Stimulated activated naive CD4-positive, alpha-beta T cell treated with Interleukin-2 at 50 U/mL for 16 hours (primary cell): ENCODE data around the gene FMN1.

Experiments
- DNase-seq: peaks from one replicate; lab custom pipeline; 2025; lab: John Stamatoyannopoulos, UW

The FMN1 gene

DNA sequence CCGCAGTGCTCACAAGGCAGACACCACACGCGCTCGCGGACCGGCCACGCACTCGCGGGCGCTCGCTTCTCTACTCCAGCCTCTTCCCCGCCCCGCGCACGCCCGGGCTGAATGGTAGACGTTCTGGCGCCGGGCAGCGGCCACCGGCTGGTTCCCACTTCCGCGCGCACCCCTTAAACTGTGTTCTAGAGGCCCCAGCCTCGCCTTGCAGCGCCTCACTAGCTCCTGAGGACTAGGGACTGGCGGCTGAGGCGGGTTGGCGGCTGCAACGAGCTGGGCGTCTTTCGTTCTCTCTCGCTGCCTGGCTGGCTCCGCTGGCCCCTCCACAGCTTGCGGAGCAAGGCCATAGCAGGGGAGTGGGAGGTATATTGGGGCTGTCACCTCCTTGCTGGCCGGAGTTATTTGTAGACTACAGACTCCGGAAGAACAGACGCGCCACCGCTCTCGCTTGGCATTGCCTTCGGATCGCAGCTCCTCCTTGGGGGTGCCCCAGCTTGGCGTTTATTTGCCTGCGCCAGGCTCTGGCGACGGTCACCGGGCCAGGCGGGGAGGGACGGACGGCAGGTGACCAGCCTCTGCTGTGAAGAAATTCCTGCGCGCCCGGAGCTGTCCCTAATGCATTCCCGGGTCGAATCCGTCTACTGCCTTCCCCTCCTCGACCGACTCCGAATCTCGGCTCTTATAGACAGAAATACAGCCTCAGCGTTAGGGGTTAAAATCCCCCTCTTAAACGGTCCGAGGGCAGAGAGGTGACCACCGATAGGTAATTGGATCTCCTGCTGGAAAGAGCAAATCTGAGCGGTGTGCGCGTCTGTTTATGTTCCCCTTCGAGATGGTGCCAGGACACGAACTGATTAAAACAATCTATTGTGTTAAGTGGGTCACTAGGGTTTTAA is 475.4 kb downstream of the FMN1 start:
- DNase-seq = no peak

DNA sequence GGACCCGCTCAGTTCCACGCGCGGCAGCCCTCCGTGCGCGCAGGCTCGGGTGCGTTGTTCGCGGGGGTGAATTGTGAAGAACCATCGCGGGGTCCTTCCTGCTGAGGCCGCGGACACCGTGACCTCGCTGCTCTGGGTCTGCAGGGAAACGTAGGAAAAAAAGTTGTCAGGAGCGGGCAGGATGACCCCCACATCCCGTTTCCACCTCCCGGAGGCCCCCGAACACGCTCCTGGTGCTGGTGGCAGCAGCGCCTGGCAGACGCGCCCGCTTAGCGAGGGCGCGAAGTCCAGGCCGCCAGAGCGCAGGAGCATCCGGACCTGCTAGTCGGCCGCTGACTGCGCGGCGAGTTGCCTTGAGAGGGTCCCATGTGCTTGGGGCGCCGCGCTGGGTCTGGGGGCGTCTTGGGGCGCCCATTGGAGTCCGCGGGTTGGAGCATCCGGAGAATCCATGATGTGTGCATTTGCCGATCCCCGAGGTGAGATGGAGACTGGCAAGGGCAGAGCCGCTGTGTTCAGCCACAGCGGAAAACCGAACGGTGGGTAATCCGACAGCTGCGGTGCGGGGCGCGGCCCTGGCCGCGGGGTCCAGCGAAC is 476.2 kb downstream of the FMN1 start:
- no peak for DNase-seq

DNA sequence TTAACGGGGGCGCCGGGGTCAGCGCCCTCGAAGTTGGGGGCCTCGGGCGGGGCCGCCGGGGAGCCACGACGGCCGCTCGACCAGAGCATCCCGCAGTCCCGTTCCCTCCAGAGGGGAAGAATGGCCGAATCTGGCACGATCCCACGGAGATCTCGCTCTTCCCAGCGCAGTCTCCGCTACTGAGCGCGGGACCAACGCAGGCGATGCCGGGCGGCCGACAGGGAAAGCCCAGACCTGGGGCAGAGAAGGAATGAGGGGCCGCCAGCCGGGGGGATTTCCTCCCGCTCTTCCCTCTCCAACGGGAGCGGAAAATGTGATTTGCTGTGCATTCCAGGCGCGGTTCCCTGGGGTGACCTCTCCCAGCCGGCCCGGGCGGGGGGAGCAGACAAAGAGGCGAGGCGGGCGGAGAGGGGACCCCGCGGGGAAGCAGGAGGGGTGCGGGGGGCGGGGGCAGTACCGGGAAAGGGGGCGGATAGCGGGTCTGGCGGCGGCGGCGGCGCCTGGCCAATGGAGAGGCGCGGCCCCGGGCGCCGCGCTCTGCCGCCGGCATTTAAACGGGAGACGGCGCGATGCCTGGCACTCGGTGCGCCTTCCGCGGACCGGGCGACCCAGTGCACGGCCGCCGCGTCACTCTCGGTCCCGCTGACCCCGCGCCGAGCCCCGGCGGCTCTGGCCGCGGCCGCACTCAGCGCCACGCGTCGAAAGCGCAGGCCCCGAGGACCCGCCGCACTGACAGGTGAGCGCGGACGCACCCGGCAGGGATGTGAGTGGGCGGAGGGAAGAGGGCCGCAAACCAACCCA is 476.9 kb downstream of the FMN1 start, which contains the start of gene GREM1:
GREM1 (plus strand) TSS at position 579 of the 801 bp plus-strand sequence. CDS start 12,687 bp downstream, outside the sequence.
- no peak for DNase-seq

DNA sequence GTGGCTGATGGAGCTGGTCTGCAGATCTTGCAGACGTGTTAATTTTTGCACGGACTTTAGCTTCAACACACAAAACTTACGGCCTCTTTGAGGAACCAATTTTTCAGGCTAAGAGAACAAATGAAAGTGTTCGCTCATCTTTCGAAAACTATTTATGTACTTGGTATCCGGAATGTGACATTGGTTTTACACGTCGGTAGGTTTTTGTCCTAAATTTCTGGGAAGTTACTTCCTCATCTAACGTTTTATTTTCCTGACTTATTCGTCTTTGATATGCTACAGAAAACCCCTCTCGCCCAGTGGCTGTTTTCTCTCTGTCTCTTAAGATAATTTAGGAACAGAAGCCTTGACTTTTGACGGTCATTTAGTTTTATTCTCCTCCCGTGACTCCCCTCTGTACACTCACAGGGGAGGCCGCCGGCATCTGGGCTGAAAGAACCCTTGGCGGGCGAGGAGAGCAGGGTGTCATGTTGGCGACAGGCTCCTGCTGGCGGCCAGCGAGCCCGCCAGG is 477.5 kb downstream of the FMN1 start:
- DNase-seq = no peak

DNA sequence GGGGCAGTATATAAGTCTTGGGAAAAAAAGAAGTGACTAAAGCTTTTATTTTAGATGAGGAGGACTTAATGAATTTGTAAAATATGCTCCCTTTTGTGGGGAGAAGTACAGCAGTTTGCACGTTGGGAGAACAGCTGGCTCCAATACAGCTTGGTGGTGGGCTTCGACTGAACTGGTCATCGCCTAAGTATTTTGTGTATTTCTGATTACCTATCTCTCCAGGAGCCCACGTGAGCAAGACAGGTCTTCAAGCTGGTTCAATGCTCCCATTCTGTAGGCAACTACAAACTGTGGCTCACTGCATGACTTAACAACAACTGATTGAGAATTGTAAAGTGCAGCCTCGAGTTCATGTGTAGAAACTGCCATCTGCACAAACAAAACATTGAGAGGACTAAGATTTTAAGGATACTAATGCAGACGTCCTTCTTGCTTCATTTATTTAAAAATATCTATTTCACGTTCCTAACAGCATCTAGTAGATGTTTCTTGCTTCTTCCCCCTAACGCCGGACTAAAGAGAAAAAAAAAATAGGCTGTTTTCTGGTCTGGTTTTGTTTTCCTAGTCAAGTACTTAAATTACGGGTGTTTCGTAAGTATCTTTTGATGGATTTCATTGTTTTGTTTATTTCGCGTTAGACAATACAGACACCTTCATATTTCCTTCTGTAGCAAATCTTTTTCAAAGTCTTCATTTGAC is 478.1 kb downstream of the FMN1 start:
- DNase-seq = no peak
